ENCODE results near the gene C8B.

The C8B gene

GRCh38 chr1:56911098-56911938 lies 54.5 kb downstream of the C8B start:
- DNase-seq (ENCODE audit: low read depth): peak; percentile 87
- H3K4me3 ChIP-seq (ENCODE audit: control insufficient read depth, low read depth, low read length): no peak overlapping the region
- no peak for TF ChIP-seq CTCF (conservative IDR thresholded peaks at IDR 0.05; ENCODE audit: control insufficient read depth, insufficient read depth, low read depth, low read length)

- TF ChIP-seq CTCF (conservative IDR thresholded peaks at IDR 0.05; ENCODE audit: control insufficient read depth, insufficient read depth, low read depth, low read length): no peak
- DNase-seq (ENCODE audit: low read depth): no peak
- H3K4me3 ChIP-seq (ENCODE audit: control insufficient read depth, low read depth, low read length): no peak overlapping the region
Observed at GRCh38 chr1:56910441-56910985, 55.3 kb downstream of the C8B start.

DNA sequence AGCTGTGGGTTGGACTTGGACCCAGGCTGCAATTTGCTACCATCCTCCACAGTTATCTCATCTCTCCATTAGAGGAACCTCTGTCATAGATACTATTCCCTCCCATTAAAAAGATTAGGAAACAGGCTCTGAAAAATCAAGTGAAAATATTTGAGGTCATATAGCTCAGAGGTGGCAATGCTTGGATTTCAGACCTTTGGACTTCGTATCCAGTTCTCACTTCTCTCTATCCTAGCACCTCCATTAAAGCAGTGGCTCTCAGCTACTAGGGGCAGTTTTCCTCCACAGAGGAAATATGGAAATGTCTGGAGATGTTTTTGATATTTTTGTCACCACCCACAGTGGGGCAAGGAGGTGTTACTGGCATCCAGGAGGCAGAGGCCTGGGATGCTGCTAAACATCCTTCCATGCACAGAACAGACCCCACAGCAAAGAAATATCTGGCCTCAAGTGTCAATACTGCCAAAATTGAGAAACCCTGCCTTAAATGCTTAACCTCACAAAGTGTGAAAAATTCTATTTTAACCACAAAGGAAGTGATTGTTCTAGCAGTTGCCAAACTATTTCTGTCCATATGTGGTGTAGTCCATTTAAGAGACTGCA lies 57.1 kb downstream of the C8B start:
- no peak overlapping the region for H3K4me3 ChIP-seq (ENCODE audit: control insufficient read depth, low read depth, low read length)
- DNase-seq (ENCODE audit: low read depth): peak; percentile 69
- TF ChIP-seq CTCF (conservative IDR thresholded peaks at IDR 0.05; ENCODE audit: control insufficient read depth, insufficient read depth, low read depth, low read length): no peak

- TF ChIP-seq CTCF (conservative IDR thresholded peaks at IDR 0.05; ENCODE audit: control insufficient read depth, insufficient read depth, low read depth, low read length): no peak
Observed at GRCh38 chr1:56905667-56906066, 60.1 kb downstream of the C8B start.

DNA sequence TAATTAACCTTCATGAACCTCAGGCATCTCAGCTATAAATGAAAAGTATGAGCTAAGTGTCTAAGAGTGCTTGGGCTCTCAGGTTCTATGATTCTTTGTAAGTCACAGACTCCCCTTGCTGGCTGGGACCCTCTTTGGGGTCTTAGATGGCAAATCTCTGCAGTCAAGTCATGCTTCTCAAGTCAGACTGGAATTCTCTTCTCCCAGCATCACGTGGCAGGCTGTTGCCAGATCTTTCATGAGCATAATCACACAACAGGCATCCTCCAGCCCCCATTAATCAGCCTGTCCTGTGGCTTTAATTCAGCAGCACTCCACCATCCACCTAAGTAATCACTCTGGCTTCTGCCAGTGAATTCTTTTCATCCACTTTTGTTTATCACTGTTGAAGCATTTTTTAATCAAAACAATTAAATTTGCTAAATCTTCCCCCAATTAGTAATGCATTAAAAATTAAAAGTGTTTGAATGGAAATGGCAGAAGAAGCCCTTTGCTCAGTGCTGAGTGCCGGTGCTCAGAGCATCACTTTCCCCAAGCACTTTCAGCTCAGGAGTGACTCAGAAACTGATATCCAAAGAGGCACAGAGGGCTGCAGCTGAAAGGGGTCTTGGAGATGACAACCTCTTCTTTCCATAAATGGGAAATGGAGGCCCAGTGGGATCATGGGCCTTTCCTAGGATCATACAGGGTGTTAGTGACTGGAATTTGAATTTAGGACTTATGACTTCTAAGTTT lies 61.0 kb downstream of the C8B start:
- no peak for TF ChIP-seq CTCF (conservative IDR thresholded peaks at IDR 0.05; ENCODE audit: control insufficient read depth, insufficient read depth, low read depth, low read length)
- peak; percentile 18 for DNase-seq (ENCODE audit: low read depth)
- no peak overlapping the region for H3K4me3 ChIP-seq (ENCODE audit: control insufficient read depth, low read depth, low read length)

More at GRCh38 chr1:56905667-56906066, 60.1 kb downstream of the C8B start:
- H3K4me3 ChIP-seq (ENCODE audit: control insufficient read depth, low read depth, low read length): no peak overlapping the region
- DNase-seq (ENCODE audit: low read depth): no peak

GRCh38 chr1:56903778-56904177 lies 62.0 kb downstream of the C8B start:
- H3K4me3 ChIP-seq (ENCODE audit: control insufficient read depth, low read depth, low read length): no peak overlapping the region
- TF ChIP-seq CTCF (conservative IDR thresholded peaks at IDR 0.05; ENCODE audit: control insufficient read depth, insufficient read depth, low read depth, low read length): no peak
- no peak for DNase-seq (ENCODE audit: low read depth)
